ENCODE data around the gene NCF1.
"Not testable (repeated sequence)": the region's sequence is repeated elsewhere in the genome, so short reads cannot be mapped to it uniquely, and the experiment has no call there.

Gene NCF1

GRCh38 chr7:74797848-74798622, 24.2 kb downstream of the NCF1 start:
- H3K27me3 ChIP-seq (ENCODE audit: low read depth, low read length); H3K9me3 ChIP-seq (ENCODE audit: control insufficient read depth in 1 of 2, low read length in 2 of 2); H3K4me1 ChIP-seq (ENCODE audit: control insufficient read depth in 1 of 2, insufficient read depth in 2 of 2, low read length in 2 of 2); H3K27ac ChIP-seq (ENCODE audit: low read length); H3K36me3 ChIP-seq (ENCODE audit: control insufficient read depth in 1 of 2, insufficient read depth in 2 of 2, low read length in 2 of 2); H3K4me3 ChIP-seq (ENCODE audit: low read depth in 1 of 2, low read length in 2 of 2): not testable (repeated sequence)

GRCh38 chr7:74798644-74799043, 24.8 kb downstream of the NCF1 start:
- not testable (repeated sequence) for H3K4me3 ChIP-seq (ENCODE audit: low read depth in 1 of 2, low read length in 2 of 2); H3K9me3 ChIP-seq (ENCODE audit: control insufficient read depth in 1 of 2, low read length in 2 of 2); H3K27me3 ChIP-seq (ENCODE audit: low read depth, low read length); H3K4me1 ChIP-seq (ENCODE audit: control insufficient read depth in 1 of 2, insufficient read depth in 2 of 2, low read length in 2 of 2); H3K36me3 ChIP-seq (ENCODE audit: control insufficient read depth in 1 of 2, insufficient read depth in 2 of 2, low read length in 2 of 2); H3K27ac ChIP-seq (ENCODE audit: low read length)

GRCh38 chr7:74815882-74816281, 42.1 kb downstream of the NCF1 start:
- H3K4me3 ChIP-seq (ENCODE audit: low read depth in 1 of 2, low read length in 2 of 2); H3K4me1 ChIP-seq (ENCODE audit: control insufficient read depth in 1 of 2, insufficient read depth in 2 of 2, low read length in 2 of 2); H3K36me3 ChIP-seq (ENCODE audit: control insufficient read depth in 1 of 2, insufficient read depth in 2 of 2, low read length in 2 of 2); H3K9me3 ChIP-seq (ENCODE audit: control insufficient read depth in 1 of 2, low read length in 2 of 2); H3K27ac ChIP-seq (ENCODE audit: low read length); H3K27me3 ChIP-seq (ENCODE audit: low read depth, low read length): not testable (repeated sequence)

GRCh38 chr7:74820146-74820805, 46.5 kb downstream of the NCF1 start:
- not testable (repeated sequence) for H3K36me3 ChIP-seq (ENCODE audit: control insufficient read depth in 1 of 2, insufficient read depth in 2 of 2, low read length in 2 of 2); H3K4me1 ChIP-seq (ENCODE audit: control insufficient read depth in 1 of 2, insufficient read depth in 2 of 2, low read length in 2 of 2); H3K4me3 ChIP-seq (ENCODE audit: low read depth in 1 of 2, low read length in 2 of 2); H3K27ac ChIP-seq (ENCODE audit: low read length); H3K27me3 ChIP-seq (ENCODE audit: low read depth, low read length); H3K9me3 ChIP-seq (ENCODE audit: control insufficient read depth in 1 of 2, low read length in 2 of 2)

GRCh38 chr7:74821259-74821658, 47.4 kb downstream of the NCF1 start:
- H3K9me3 ChIP-seq (ENCODE audit: control insufficient read depth in 1 of 2, low read length in 2 of 2); H3K27me3 ChIP-seq (ENCODE audit: low read depth, low read length); H3K4me1 ChIP-seq (ENCODE audit: control insufficient read depth in 1 of 2, insufficient read depth in 2 of 2, low read length in 2 of 2); H3K27ac ChIP-seq (ENCODE audit: low read length); H3K4me3 ChIP-seq (ENCODE audit: low read depth in 1 of 2, low read length in 2 of 2); H3K36me3 ChIP-seq (ENCODE audit: control insufficient read depth in 1 of 2, insufficient read depth in 2 of 2, low read length in 2 of 2): not testable (repeated sequence)

- not testable (repeated sequence) for H3K4me3 ChIP-seq (ENCODE audit: low read depth in 1 of 2, low read length in 2 of 2); H3K36me3 ChIP-seq (ENCODE audit: control insufficient read depth in 1 of 2, insufficient read depth in 2 of 2, low read length in 2 of 2); H3K9me3 ChIP-seq (ENCODE audit: control insufficient read depth in 1 of 2, low read length in 2 of 2); H3K27ac ChIP-seq (ENCODE audit: low read length); H3K4me1 ChIP-seq (ENCODE audit: control insufficient read depth in 1 of 2, insufficient read depth in 2 of 2, low read length in 2 of 2); H3K27me3 ChIP-seq (ENCODE audit: low read depth, low read length)
Measured at GRCh38 chr7:74829959-74830358, 56.1 kb downstream of the NCF1 start.

GRCh38 chr7:74830411-74830810, 56.6 kb downstream of the NCF1 start:
- not testable (repeated sequence) for H3K27ac ChIP-seq (ENCODE audit: low read length); H3K9me3 ChIP-seq (ENCODE audit: control insufficient read depth in 1 of 2, low read length in 2 of 2); H3K4me3 ChIP-seq (ENCODE audit: low read depth in 1 of 2, low read length in 2 of 2); H3K36me3 ChIP-seq (ENCODE audit: control insufficient read depth in 1 of 2, insufficient read depth in 2 of 2, low read length in 2 of 2); H3K27me3 ChIP-seq (ENCODE audit: low read depth, low read length); H3K4me1 ChIP-seq (ENCODE audit: control insufficient read depth in 1 of 2, insufficient read depth in 2 of 2, low read length in 2 of 2)

All from muscle layer of duodenum (tissue), 2 donors.